HCT116 (cell line): ENCODE measurements around the gene GGT5. TPM values are rescaled to one million over a fixed set of nuclear protein-coding genes. Genes with fewer than 3 reads are reported as not detected.
A peak's percentile ranks its signal among the peaks of the same experiment; 100 is the strongest.
"Not testable (repeated sequence)": the region's sequence is repeated elsewhere in the genome, so short reads cannot be mapped to it uniquely, and the experiment has no call there.

Experiments
- ATAC-seq: fragments of 200-7000 bp; cut with Tn5 transposase; 2 replicates; pipeline ENCODE4 v1.9.1; 2020; ENCODE audit warnings: mild to moderate bottlenecking, moderate library complexity
- BruUV-seq: library from RNA; stranded (reverse); fragments of 400-500 nt; replicated peaks from 2 replicates; lab custom pipeline; 2021; lab: Mats Ljungman, UMichigan
- CTCF ChIA-PET: fragments of 300-600 bp; sonication (Branson Sonifier 250); formaldehyde crosslinking; loops from one replicate; lab custom pipeline; 2021; ENCODE audit warnings: antibody characterized with exemption; lab: Charles Lee
- POLR2A ChIA-PET: fragments of 300-600, 350-600 bp; sonication (Branson Sonifier 250); formaldehyde crosslinking; loops from one replicate; lab custom pipeline; 2021; ENCODE audit warnings: antibody characterized with exemption; lab: Charles Lee
- RAD21 ChIA-PET, 2 experiments: fragments of 300-600 bp; sonication (Branson Sonifier 250); formaldehyde crosslinking; loops; one replicate each; lab custom pipeline; 2023; ENCODE audit warnings: low total read pairs in 2 of 2; ENCODE audit not compliant: uncharacterized antibody in 2 of 2, unreplicated experiment in 2 of 2, low non-redundant PET in 1 of 2; lab: Charles Lee
- DNase-seq: peaks from one replicate; pipeline ENCODE4 v3.0.0-alpha.2; 2010; ENCODE audit warnings: low read depth, low spot score
- H2AFZ ChIP-seq: fragments of 200-600 bp; shearing (Covaris generic), sonication (generic); 2 replicates; pipeline ENCODE4 v1.6.1; 2017; ENCODE audit warnings: low read depth, mixed run types, mixed read lengths, antibody characterized with exemption, low read length; ENCODE audit not compliant: poor library complexity, severe bottlenecking
- H3K27ac ChIP-seq: 2 replicates; pipeline ENCODE4 v1.5.1; 2012; ENCODE audit warnings: low read depth, low read length
- H3K27me3 ChIP-seq: fragments of 200-600 bp; sonication (generic); 2 replicates; pipeline ENCODE4 v1.6.1; 2016; ENCODE audit warnings: mixed run types, low read length, mixed read lengths; ENCODE audit not compliant: insufficient read depth
- H3K36me3 ChIP-seq, 2 experiments: fragments of 200-500 bp in 1 of 2; fragments of 200-600 bp in 1 of 2; sonication (Bioruptor generic) in 1 of 2; sonication (generic) in 1 of 2; 2 replicates each; pipeline versions ENCODE4 v1.5.1 to v1.6.1; 2014 to 2016; ENCODE audit warnings: low read length in 2 of 2, inconsistent platforms in 1 of 2, mixed read lengths in 1 of 2, mixed run types in 1 of 2; ENCODE audit not compliant: insufficient read depth in 2 of 2, control insufficient read depth in 1 of 2
- H3K4me1 ChIP-seq, 2 experiments: fragments of 200-600 bp in 1 of 2; sonication (generic) in 1 of 2; 2 replicates each; pipeline versions ENCODE4 v1.5.1 to v1.6.1; 2012 to 2017; ENCODE audit warnings: low read length in 2 of 2, inconsistent platforms in 1 of 2, mild to moderate bottlenecking in 1 of 2, mixed read lengths in 1 of 2, mixed run types in 1 of 2, moderate library complexity in 1 of 2; ENCODE audit not compliant: insufficient read depth in 2 of 2, control insufficient read depth in 1 of 2
- H3K4me2 ChIP-seq: fragments of 200-600 bp; sonication (generic); 2 replicates; pipeline ENCODE4 v1.6.1; 2017; ENCODE audit warnings: mixed run types, low read length, mixed read lengths
- H3K4me3 ChIP-seq, 2 experiments: fragments of 200-600 bp in 1 of 2; sonication (generic) in 1 of 2; replicated peaks in 1 of 2; 2 replicates each; pipeline ENCODE4 v1.5.1; 2011 to 2016; ENCODE audit warnings: low read length in 2 of 2, control low read depth in 1 of 2, low read depth in 1 of 2, mild to moderate bottlenecking in 1 of 2, mixed read lengths in 1 of 2, mixed run types in 1 of 2
- H3K79me2 ChIP-seq: fragments of 200-600 bp; sonication (generic); 2 replicates; pipeline ENCODE4 v1.6.1; 2017; ENCODE audit warnings: mild to moderate bottlenecking, mixed run types, low read length, moderate library complexity, mixed read lengths; ENCODE audit not compliant: insufficient read depth
- H3K9ac ChIP-seq: fragments of 200-600 bp; sonication (generic); 2 replicates; pipeline ENCODE4 v1.6.1; 2016; ENCODE audit warnings: low read length, mixed read lengths
- H3K9me2 ChIP-seq: fragments of 200-600 bp; sonication (generic), shearing (Covaris generic); 2 replicates; pipeline ENCODE4 v1.6.1; 2017; ENCODE audit warnings: mixed run types, mild to moderate bottlenecking, moderate library complexity; ENCODE audit not compliant: insufficient read depth
- H3K9me3 ChIP-seq, 2 experiments: fragments of 200-500 bp in 1 of 2; fragments of 200-600 bp in 1 of 2; sonication (Bioruptor generic) in 1 of 2; sonication (generic) in 1 of 2; 2 replicates each; pipeline ENCODE4 v1.6.1; 2014 to 2017; ENCODE audit warnings: low read length in 2 of 2, mixed read lengths in 2 of 2, inconsistent platforms in 1 of 2, low read depth in 1 of 2, mild to moderate bottlenecking in 1 of 2, mixed run types in 1 of 2, moderate library complexity in 1 of 2; ENCODE audit not compliant: control insufficient read depth in 1 of 2, insufficient read depth in 1 of 2
- H4K20me1 ChIP-seq: fragments of 200-600 bp; sonication (generic), shearing (Covaris generic); 2 replicates; pipeline ENCODE4 v1.6.1; 2017; ENCODE audit warnings: mixed run types, mild to moderate bottlenecking, moderate library complexity; ENCODE audit not compliant: insufficient read depth
- EGR1 ChIP-seq: IDR thresholded peaks from 2 replicates; pipeline ENCODE4 v1.6.1; 2012; ENCODE audit warnings: low read depth
- EZH2phosphoT487 ChIP-seq: fragments of 200-600 bp; IDR thresholded peaks from 2 replicates; pipeline ENCODE4 v1.6.1; 2018; ENCODE audit warnings: antibody characterized with exemption, borderline replicate concordance
- RAD21 ChIP-seq: IDR thresholded peaks from 2 replicates; pipeline ENCODE4 v1.6.1; 2012; ENCODE audit warnings: low read depth, mild to moderate bottlenecking
- REST ChIP-seq: IDR thresholded peaks from 2 replicates; pipeline ENCODE4 v1.6.1; 2012; ENCODE audit warnings: low read depth
- ZNF274 ChIP-seq: fragments of 200-500 bp; sonication (Bioruptor generic); IDR thresholded peaks from 2 replicates; pipeline ENCODE4 v1.6.1; 2014; ENCODE audit warnings: mild to moderate bottlenecking, low read depth, low read length, inconsistent platforms
- intact Hi-C: fragments of 100-400 bp; cut with micrococcal nuclease; formaldehyde crosslinking; loops from 2 replicates; pipeline ENCODE4 v1.10.0; 2022
- total RNA-seq: library from RNA; stranded (reverse); gene quantifications from one replicate; pipeline ENCODE4 v1.2.1, GENCODE V29; 2021; ENCODE audit not compliant: unreplicated experiment
- TF ChIP-seq, protein P1 (sequence below): IDR thresholded peaks from 2 replicates; pipeline ENCODE4 v1.6.1; 2012

GGT5 gene
- total RNA-seq, 1 experiment from 2014 or later: 0.57 TPM

- H3K4me2 ChIP-seq, RAD21 ChIA-PET, POLR2A ChIA-PET, ATAC-seq, H3K9ac ChIP-seq, CTCF ChIA-PET, H3K27ac ChIP-seq, BruUV-seq, H3K9me2 ChIP-seq, H2AFZ ChIP-seq, H4K20me1 ChIP-seq, H3K9me3 ChIP-seq, DNase-seq, H3K36me3 ChIP-seq, intact Hi-C loops, H3K4me3 ChIP-seq, H3K27me3 ChIP-seq: not testable (repeated sequence)
- Histone ChIP-seq H3K4me1 (peaks cover 52 to 72% of the 10 kb centered on the region in 2 experiments), H3K79me2 (peaks cover 80% of the 10 kb centered on the region)
Observed at GRCh38 chr22:24287801-24288200, 42.9 kb upstream of the GGT5 start.

- RAD21 ChIA-PET, H3K9me2 ChIP-seq, POLR2A ChIA-PET, H3K36me3 ChIP-seq, H3K4me3 ChIP-seq, H3K9ac ChIP-seq, H3K27ac ChIP-seq, H3K27me3 ChIP-seq, H3K4me2 ChIP-seq, H3K9me3 ChIP-seq, H4K20me1 ChIP-seq, H2AFZ ChIP-seq, ATAC-seq, BruUV-seq, DNase-seq, CTCF ChIA-PET, intact Hi-C loops: not testable (repeated sequence)
- Histone ChIP-seq H3K79me2 (peaks cover 83% of the 10 kb centered on the region), H3K4me1 (peaks cover 58 to 78% of the 10 kb centered on the region in 2 experiments)
Observed at GRCh38 chr22:24287212-24287611, 42.3 kb upstream of the GGT5 start.

- peak overlapping the region; percentile 27 for H3K9ac ChIP-seq
- H3K36me3 ChIP-seq: no peaks in the 10 kb centered on the region
- peak overlapping the region; percentile 82 for H3K27ac ChIP-seq
- H3K4me1 ChIP-seq: peaks cover 71 to 87% of the 10 kb centered on the region in 2 experiments
- H3K4me2 ChIP-seq: peak overlapping the region; percentile 65
- intact Hi-C loops: no loop called here
- TF ChIP-seq, protein P1, sequence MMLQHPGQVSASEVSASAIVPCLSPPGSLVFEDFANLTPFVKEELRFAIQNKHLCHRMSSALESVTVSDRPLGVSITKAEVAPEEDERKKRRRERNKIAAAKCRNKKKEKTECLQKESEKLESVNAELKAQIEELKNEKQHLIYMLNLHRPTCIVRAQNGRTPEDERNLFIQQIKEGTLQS: no peak
- TF ChIP-seq ZNF274: no peak
- no peak for TF ChIP-seq RAD21
- no peak for TF ChIP-seq EGR1
- TF ChIP-seq EZH2phosphoT487: no peak
- TF ChIP-seq REST: no peak
- H3K9me3 ChIP-seq: no peaks in the 10 kb centered on the region
- peaks cover 81% of the 10 kb centered on the region for H3K79me2 ChIP-seq
- peak; percentile 22 for DNase-seq
- no peaks in the 10 kb centered on the region for H4K20me1 ChIP-seq
- ATAC-seq: peak; percentile 35
- H2AFZ ChIP-seq: no peak overlapping the region
- ChIA-PET CTCF (no interaction called here), RAD21 (no interaction called here), POLR2A (no interaction called here)
- H3K9me2 ChIP-seq: no peaks in the 10 kb centered on the region
- H3K4me3 ChIP-seq: peak overlapping the region in 1 of 2 experiments; percentile 33; a peak in 2 of 4 replicates
- H3K27me3 ChIP-seq: no peaks in the 10 kb centered on the region
- no TSS peak for BruUV-seq
Observed at GRCh38 chr22:24285245-24285644, 40.4 kb upstream of the GGT5 start.
